ENCODE results near the gene FRAS1.
"Not testable (repeated sequence)": the region's sequence is repeated elsewhere in the genome, so short reads cannot be mapped to it uniquely, and the experiment has no call there.

FRAS1 gene

DNA sequence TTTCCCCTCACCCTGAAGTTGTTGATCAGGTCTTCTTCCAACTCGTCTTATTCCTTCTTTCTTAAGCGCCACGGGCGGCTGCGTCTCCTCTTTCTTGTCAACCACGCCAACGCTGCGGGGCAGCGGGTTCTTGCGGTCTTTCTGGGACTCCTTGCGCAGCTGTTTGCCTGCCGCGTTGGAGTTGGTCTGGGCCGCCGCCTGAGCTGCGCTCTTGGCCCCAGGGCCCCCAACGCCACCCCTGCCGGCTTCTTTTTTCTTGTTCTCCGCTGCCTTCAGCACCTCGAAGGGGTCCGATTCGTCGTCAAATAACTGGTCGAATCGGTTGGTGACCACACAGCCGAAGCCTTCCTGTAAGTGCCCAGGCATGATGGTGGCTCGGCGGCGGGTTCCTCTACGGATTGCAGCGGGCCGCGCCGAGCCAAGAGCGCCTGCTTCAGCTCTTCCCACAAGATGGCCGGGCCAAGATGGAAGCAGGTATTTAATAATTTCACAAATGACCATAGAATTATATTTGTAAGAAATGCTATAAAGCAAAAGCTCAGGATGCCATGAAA is 124.6 kb downstream of the FRAS1 start:
- ATAC-seq (ENCODE audit: low read depth); H3K36me3 Mint-ChIP-seq; H3K27ac Mint-ChIP-seq; H3K9me3 Mint-ChIP-seq; H3K4me3 Mint-ChIP-seq; DNase-seq (ENCODE audit: low spot score in 2 of 2); H3K4me1 Mint-ChIP-seq; H3K27me3 Mint-ChIP-seq: not testable (repeated sequence)

DNA sequence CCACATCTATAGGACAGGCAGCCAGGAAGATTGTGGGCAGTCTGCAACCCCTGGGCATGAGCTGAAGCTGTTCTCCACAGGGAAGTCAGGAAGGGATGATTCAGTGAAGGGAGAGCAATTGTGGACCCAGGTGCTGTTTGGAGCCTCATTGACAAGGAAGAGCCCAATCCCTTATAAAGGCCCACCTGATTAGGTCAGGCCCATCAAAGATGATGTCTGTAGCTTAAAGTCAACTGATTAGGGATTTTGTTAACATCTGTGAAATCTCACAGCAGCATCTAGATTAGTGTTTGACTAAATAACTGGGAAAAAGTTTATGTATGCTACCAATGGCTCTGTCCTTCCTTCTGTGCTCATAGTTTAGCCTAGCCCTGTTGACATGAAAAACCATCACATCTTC is 127.5 kb downstream of the FRAS1 start:
- no peaks in the 10 kb centered on the region for H3K36me3 Mint-ChIP-seq
- H3K4me3 Mint-ChIP-seq: no peak overlapping the region
- H3K9me3 Mint-ChIP-seq: no peaks in the 10 kb centered on the region
- no peaks in the 10 kb centered on the region for H3K4me1 Mint-ChIP-seq
- no peak overlapping the region for H3K27ac Mint-ChIP-seq
- peaks cover 7% of the 10 kb centered on the region for H3K27me3 Mint-ChIP-seq
- DNase-seq (ENCODE audit: low spot score in 2 of 2) (no peak), ATAC-seq (ENCODE audit: low read depth) (no peak)

DNA sequence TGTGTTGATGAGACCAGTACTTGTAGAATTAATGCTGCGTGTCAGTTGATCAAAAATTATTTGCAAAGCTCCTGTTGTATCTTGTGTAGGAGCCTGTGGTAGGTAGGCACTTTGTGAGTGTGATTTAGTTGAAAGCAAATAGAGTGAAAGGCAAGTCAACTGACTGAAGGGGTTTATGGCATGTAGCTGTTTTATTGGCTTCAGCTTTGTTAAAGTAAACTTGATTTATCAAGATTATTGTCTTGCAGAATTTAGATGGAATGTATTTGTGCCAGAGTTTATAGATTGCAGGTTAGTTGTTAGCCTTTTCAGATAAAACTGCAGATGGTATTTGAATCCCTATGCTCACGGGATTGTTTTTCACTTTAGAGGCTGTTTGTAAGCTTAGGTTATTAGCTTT is 128.0 kb downstream of the FRAS1 start:
- Mint-ChIP-seq H3K36me3 (no peaks in the 10 kb centered on the region), H3K27me3 (peaks cover 9% of the 10 kb centered on the region), H3K27ac (no peak overlapping the region), H3K4me3 (no peak overlapping the region), H3K9me3 (no peaks in the 10 kb centered on the region), H3K4me1 (no peaks in the 10 kb centered on the region)
- no peak for ATAC-seq (ENCODE audit: low read depth)
- no peak for DNase-seq (ENCODE audit: low spot score in 2 of 2)

DNA sequence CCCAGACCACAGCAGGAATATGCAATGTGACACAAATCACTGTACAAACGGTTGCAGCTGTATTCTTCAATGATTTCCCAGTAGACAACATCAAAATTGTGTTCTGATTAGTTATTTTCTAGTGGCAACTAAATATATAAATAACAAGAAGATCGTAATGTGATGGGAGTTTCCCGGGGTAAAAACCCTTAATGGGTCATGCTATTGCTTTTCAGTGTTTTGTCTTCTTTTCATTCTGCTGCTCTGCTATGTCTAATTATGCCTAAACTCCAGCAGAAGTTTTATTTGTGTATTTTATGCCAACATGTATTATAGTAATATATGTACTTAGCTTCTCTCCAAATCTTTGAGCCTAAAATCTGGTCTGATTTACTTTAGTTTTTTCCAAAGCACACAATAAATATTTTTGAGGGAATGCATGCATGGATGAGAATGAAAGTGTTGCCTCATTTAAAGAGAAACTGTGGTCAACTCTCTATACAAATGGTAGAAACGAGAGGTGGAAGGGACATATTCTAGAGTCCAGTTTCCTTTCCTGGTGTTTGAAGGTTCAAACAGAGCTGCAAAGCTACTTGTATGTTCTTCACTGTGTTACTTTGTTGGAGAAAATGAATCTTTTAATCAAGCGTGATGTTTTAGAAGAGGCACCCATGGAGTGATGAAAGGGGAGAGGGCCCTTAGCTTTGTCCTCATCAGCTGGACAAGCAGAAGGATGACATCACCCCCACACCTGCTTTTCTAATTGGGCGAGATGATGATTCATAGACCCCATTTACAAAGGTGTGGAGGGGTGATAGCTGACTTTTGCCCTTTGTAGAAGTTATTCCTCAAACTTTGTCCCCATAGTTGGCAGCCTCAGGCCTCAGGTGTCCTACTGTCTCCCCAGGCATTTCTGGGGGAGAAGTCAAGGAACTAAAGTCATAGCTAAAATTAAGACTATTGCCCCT is 129.7 kb downstream of the FRAS1 start:
- no peaks in the 10 kb centered on the region for H3K36me3 Mint-ChIP-seq
- no peak for ATAC-seq (ENCODE audit: low read depth)

DNA sequence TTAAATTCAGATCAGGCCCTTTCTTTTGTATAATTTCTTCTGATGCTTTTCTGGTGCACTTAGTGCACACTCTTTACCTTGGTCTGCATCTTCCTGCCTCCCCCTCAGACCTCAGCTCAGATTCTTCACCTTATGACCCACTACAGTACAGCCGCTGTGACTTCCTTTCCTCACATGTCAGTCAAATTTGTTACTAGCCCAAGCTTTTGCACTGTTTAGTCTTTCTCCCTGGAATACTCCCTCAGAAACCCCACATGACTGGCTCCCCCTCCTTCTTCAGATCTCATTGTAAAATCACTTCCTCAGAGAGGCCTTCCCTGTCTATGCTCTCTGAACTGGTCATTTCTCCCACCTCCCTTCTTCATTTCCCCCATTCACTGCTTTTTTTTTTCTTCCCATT is 132.9 kb downstream of the FRAS1 start:
- Mint-ChIP-seq H3K36me3 (no peaks in the 10 kb centered on the region), H3K9me3 (peaks cover 7% of the 10 kb centered on the region), H3K27me3 (peaks cover 5% of the 10 kb centered on the region), H3K27ac (no peak overlapping the region), H3K4me3 (no peak overlapping the region), H3K4me1 (no peaks in the 10 kb centered on the region)
- DNase-seq (ENCODE audit: low spot score in 2 of 2) (no peak), ATAC-seq (ENCODE audit: low read depth) (no peak)

More for the DNA sequence above, 129.7 kb downstream of the FRAS1 start:
- no peaks in the 10 kb centered on the region for H3K9me3 Mint-ChIP-seq
- peaks cover 6% of the 10 kb centered on the region for H3K27me3 Mint-ChIP-seq
- H3K27ac Mint-ChIP-seq: no peak overlapping the region
- no peak for DNase-seq (ENCODE audit: low spot score in 2 of 2)
- no peaks in the 10 kb centered on the region for H3K4me1 Mint-ChIP-seq
- no peak overlapping the region for H3K4me3 Mint-ChIP-seq

DNA sequence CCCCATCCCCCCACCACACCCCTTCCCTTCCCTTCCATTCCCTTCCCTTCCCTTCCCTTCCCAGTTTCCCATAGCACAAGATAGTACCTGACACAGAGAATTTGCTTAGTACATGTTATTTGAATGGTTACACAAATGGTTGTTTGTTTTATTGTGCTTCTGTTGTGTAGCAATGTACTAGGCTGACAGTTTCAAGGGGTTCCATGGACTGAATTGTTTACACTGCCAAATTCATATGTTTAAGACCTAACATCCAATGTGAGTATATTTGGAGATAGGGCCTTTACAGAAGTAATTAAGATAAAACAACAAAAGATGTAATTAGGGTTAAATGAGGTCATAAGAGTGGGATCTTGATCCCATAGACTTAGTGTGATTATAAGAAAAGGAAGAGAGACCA is 133.5 kb downstream of the FRAS1 start:
- H3K36me3 Mint-ChIP-seq: no peaks in the 10 kb centered on the region
- peaks cover 7% of the 10 kb centered on the region for H3K9me3 Mint-ChIP-seq
- H3K27ac Mint-ChIP-seq: no peak overlapping the region
- peaks cover 5% of the 10 kb centered on the region for H3K27me3 Mint-ChIP-seq
- H3K4me1 Mint-ChIP-seq: no peaks in the 10 kb centered on the region
- ATAC-seq (ENCODE audit: low read depth) (no peak), DNase-seq (ENCODE audit: low spot score in 2 of 2) (no peak)
- no peak overlapping the region for H3K4me3 Mint-ChIP-seq

DNA sequence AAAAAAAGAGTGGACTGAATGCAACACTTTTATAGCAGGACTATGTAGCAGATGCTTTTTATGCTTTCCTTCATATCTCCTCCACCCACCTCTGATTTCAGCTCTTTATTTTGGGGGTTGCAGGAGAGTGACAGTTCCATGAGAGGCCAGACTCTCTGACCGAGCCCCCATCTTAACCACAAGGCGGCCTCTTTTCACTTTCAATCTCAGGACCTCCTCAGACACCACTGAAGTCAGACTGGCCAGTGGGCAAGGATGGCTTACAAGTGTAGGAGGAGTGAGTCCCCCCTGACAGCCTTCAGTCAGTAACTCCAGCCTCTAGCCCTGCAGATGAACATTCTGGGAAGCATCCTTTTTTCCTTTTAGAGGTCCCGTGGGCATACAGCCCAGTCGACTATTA is 140.8 kb downstream of the FRAS1 start:
- Mint-ChIP-seq H3K9me3 (peaks cover 2% of the 10 kb centered on the region), H3K27ac (no peak overlapping the region), H3K4me1 (no peaks in the 10 kb centered on the region), H3K36me3 (no peaks in the 10 kb centered on the region), H3K4me3 (no peak overlapping the region), H3K27me3 (peaks cover 3% of the 10 kb centered on the region)
- ATAC-seq (ENCODE audit: low read depth): no peak
- DNase-seq (ENCODE audit: low spot score in 2 of 2): no peak

DNA sequence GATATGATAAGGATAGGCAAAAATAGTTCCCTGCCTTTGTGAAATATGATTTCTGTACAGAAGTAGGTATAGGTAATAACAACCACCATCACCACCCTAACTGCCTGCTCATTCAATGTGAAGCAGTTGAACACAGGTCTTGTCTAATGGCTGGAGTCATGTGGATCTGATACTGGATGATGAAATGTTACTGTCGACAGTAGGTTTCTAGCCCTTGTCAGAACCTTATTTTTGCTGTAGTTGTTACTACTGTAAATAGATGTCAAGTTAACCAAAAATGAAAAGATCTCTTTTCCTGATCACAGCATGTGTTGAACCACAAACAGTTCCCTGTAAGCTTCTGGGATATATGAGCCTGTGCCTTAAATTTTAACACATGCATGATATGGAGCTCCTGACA is 142.9 kb downstream of the FRAS1 start:
- no peaks in the 10 kb centered on the region for H3K36me3 Mint-ChIP-seq
- H3K9me3 Mint-ChIP-seq: no peaks in the 10 kb centered on the region
- H3K4me1 Mint-ChIP-seq: no peaks in the 10 kb centered on the region
- H3K4me3 Mint-ChIP-seq: no peak overlapping the region
- H3K27me3 Mint-ChIP-seq: peaks cover 5% of the 10 kb centered on the region
- no peak for DNase-seq (ENCODE audit: low spot score in 2 of 2)
- no peak for ATAC-seq (ENCODE audit: low read depth)
- no peak overlapping the region for H3K27ac Mint-ChIP-seq

DNA sequence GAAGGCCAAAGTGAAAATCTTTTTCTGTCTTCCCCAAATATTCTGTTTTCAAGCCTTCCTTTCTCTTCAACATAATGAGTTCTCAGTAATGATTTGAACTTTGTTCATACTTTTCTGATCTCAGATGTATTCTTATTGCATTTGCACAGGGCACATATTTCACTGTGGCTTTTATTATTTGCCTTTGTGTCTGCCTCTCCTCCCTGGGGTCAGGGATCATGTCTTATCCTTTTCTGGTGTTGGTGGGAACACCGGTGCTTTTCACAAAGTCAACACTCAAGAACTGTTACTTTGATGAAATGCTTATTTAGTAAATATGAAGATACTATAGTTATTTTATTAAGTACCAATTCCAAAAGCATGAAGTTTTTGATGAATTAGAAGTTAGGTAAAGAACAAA is 143.8 kb downstream of the FRAS1 start:
- Mint-ChIP-seq H3K4me3 (no peak overlapping the region), H3K27ac (no peak overlapping the region), H3K36me3 (no peaks in the 10 kb centered on the region), H3K27me3 (peaks cover 6% of the 10 kb centered on the region), H3K4me1 (no peaks in the 10 kb centered on the region), H3K9me3 (no peaks in the 10 kb centered on the region)
- no peak for DNase-seq (ENCODE audit: low spot score in 2 of 2)
- ATAC-seq (ENCODE audit: low read depth): no peak

DNA sequence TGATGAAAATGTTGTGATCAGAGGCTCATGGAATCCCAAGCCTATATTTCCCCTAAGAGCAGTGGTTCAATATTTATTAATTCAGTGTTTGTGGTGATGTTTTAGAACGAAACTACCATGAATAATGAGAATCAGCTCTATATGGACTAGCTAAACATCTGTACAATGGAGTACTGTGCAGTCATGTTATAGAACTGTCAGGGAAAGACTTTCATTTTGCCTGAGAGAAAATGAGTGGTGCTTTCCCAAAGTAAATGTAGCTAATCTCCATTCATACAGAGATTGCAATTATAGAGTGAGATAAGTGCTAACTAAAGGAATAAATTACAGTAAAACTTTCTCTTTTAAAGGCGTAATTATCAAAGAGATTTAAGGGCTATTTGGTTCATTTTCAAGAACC is 147.1 kb downstream of the FRAS1 start:
- H3K9me3 Mint-ChIP-seq: no peaks in the 10 kb centered on the region
- no peaks in the 10 kb centered on the region for H3K4me1 Mint-ChIP-seq
- no peaks in the 10 kb centered on the region for H3K36me3 Mint-ChIP-seq
- ATAC-seq (ENCODE audit: low read depth) (no peak), DNase-seq (ENCODE audit: low spot score in 2 of 2) (no peak)
- no peak overlapping the region for H3K4me3 Mint-ChIP-seq
- no peak overlapping the region for H3K27ac Mint-ChIP-seq
- peaks cover 8% of the 10 kb centered on the region for H3K27me3 Mint-ChIP-seq

DNA sequence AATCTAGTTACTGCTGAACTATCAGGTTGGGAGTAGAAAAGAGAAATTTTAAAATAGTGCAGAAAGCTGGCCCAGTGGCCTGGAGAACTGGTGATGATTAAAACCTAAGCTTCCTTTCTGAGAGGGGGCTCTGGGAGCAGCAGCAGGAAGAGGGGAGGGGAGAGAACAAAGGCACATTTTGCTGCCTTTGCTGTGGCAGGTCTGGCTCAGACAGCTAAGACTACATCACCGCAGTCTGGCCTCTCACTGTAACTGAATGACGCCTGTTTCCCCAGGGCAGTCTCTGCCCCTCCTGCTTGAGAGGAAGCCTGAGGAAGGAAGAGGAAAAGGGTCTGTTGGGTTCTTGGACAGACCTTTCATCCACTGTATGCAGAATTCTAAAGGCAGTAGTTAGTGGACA is 148.5 kb downstream of the FRAS1 start:
- no peak overlapping the region for H3K27ac Mint-ChIP-seq
- no peaks in the 10 kb centered on the region for H3K4me1 Mint-ChIP-seq
- no peaks in the 10 kb centered on the region for H3K9me3 Mint-ChIP-seq
- no peaks in the 10 kb centered on the region for H3K36me3 Mint-ChIP-seq
- DNase-seq (ENCODE audit: low spot score in 2 of 2) (no peak), ATAC-seq (ENCODE audit: low read depth) (no peak)
- no peak overlapping the region for H3K4me3 Mint-ChIP-seq
- peaks cover 10% of the 10 kb centered on the region for H3K27me3 Mint-ChIP-seq

DNA sequence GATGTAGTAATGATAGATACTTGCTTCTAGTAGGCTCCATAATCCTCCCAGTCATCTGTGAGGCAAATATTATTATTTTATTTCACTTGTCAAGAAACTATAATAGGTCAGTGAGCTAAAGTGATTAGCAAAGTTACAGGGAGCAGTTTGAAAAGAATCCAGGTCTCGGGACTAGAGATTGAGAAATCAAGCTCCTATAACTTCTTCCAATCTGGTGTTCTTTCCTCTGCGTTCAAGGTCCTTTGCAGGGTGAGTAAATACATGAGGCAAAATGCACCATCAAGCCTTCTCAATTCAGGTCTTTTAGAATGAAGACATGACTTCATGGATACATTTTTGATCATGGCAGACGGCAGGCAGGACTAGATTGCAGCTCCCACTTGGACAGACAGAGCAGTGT is 150.4 kb downstream of the FRAS1 start:
- DNase-seq (ENCODE audit: low spot score in 2 of 2): no peak
- Mint-ChIP-seq H3K36me3 (no peaks in the 10 kb centered on the region), H3K4me3 (no peak overlapping the region), H3K4me1 (no peaks in the 10 kb centered on the region), H3K27ac (no peak overlapping the region), H3K27me3 (peaks cover 10% of the 10 kb centered on the region), H3K9me3 (no peaks in the 10 kb centered on the region)
- no peak for ATAC-seq (ENCODE audit: low read depth)

DNA sequence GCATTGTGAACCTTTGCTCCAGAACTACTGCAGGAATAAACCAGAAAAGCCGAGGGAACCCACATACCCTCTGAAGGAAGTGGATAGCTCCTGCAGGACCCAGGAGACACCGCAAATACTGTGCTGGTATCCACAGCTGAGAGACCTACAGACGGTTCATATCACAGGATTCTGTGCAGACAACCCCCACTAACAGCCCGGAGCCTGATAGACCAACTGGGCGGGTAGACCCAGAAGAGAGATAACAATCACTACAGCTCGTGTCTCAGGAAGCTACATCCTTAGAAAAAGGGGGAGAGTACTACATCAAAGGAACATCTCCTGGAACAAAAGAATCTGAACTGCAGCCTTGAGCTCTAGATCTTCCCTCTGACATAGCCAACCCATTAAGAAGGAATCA is 150.8 kb downstream of the FRAS1 start:
- Mint-ChIP-seq H3K36me3 (no peaks in the 10 kb centered on the region), H3K4me3 (no peak overlapping the region), H3K9me3 (no peaks in the 10 kb centered on the region), H3K27me3 (peaks cover 10% of the 10 kb centered on the region), H3K4me1 (no peaks in the 10 kb centered on the region), H3K27ac (no peak overlapping the region)
- DNase-seq (ENCODE audit: low spot score in 2 of 2) (no peak), ATAC-seq (ENCODE audit: low read depth) (no peak)

DNA sequence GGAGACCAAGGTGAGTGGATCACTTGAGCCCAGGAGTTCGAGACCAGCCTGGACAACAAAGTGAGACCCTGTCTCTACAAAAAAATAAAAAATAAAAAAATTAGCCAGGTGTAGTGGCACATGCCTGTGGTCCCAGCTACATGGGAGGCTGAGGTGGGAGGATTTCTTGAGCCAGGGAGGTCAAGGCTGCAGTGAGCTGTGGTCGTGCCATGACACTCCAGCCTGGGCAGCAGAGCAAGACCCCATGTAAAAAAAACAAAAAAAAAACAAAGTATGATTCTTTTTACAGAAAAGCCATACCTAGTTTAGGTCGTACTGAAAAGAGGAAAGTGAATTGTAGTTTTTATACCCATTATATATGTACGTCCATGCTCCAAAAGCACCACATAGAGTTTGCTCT is 151.8 kb downstream of the FRAS1 start:
- not testable (repeated sequence) for H3K27ac Mint-ChIP-seq; H3K4me1 Mint-ChIP-seq; DNase-seq (ENCODE audit: low spot score in 2 of 2); H3K4me3 Mint-ChIP-seq; H3K9me3 Mint-ChIP-seq; ATAC-seq (ENCODE audit: low read depth); H3K36me3 Mint-ChIP-seq; H3K27me3 Mint-ChIP-seq

Data from memory B cell (primary cell).